ENCODE results near the gene HYAL3. TPM values are rescaled to one million over a fixed set of nuclear protein-coding genes. Genes with fewer than 3 reads are reported as not detected.

HYAL3 gene
- total and polyA plus RNA-seq, 2 experiments from 2014 or later = 2.4 to 7.1 TPM

GRCh38 chr3:50295553-50296431 is 3.4 kb downstream of the HYAL3 start (continued):
- TF ChIP-seq ZNF462 (CRISPR knock-in tag; IDR thresholded peaks at IDR 0.05) = no peak
- no peak for TF ChIP-seq CREB1 (CRISPR knock-in tag; IDR thresholded peaks at IDR 0.05; ENCODE audit: low read depth)
- TF ChIP-seq POLR2AphosphoS5 (IDR thresholded peaks at IDR 0.05; ENCODE audit: low read depth) = no peak
- no peak for TF ChIP-seq EZH2 (IDR thresholded peaks at IDR 0.05; ENCODE audit: low read depth, unreplicated experiment)
- no peak for TF ChIP-seq NANOG (IDR thresholded peaks at IDR 0.05; ENCODE audit: borderline replicate concordance)
- no peak for TF ChIP-seq ZNF114 (CRISPR knock-in tag; IDR thresholded peaks at IDR 0.05)
- TF ChIP-seq EZH2phosphoT487 (IDR thresholded peaks at IDR 0.05; ENCODE audit: unreplicated experiment) = no peak
- no peak for TF ChIP-seq STAT1 (IDR thresholded peaks at IDR 0.05; ENCODE audit: unreplicated experiment)

Measured in GM23338 (cell line).